Epithelial cell of prostate (primary cell): Measurements from ENCODE around the gene VPS72.
"Not testable (repeated sequence)": the region's sequence is repeated elsewhere in the genome, so short reads cannot be mapped to it uniquely, and the experiment has no call there.

Experiments
- DNase-seq: peaks from one replicate; pipeline ENCODE4 v3.0.0-alpha.2; 2011; ENCODE audit warnings: low read depth, low spot score
- H3K27ac ChIP-seq: fragments of 450-650 bp; 2 replicates; pipeline ENCODE4 v1.5.1; 2017; ENCODE audit warnings: mild to moderate bottlenecking

Gene VPS72

DNA sequence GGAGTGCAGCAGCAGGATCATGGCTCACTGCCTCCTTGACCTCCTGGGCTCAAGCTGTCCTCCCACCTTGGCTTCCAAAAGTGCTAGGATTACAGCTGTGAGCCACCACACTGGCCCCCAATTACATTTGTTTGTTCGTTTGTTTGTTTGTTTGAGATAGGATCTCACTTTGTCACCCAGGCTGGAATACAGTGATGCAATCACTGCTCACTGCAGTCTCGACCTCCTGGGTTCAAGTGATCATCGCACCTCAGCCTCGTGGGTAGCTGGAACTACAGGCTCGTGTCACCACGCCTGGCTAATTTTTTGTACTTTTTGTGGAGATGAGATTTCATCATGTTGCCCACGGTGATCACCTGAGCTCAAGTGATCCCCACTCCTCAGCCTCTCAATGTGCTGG, 2.0 kb upstream of the VPS72 start:
- DNase-seq: no peak
- H3K27ac ChIP-seq: no peak overlapping the region

DNA sequence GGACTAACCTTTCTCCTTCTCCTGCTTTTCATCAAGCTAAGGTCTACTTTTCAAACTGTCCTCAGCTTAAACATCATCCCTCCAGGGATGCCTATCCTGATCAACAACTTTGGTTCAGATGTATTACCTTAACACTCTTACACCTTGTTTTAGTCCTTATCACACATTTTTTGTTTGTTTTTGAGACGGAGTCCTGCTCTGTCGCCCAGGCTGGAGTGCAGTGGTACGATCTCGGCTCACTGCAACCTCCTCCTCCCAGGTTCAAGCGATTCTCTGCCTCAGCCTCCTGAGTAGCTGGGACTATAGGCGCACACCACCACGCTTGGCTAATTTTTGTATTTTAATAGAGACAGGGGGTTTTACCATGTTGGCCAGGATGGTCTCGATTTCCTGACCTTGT, 1.3 kb downstream of the VPS72 start:
- DNase-seq: not testable (repeated sequence)
- peak overlapping the region; percentile 86 for H3K27ac ChIP-seq

DNA sequence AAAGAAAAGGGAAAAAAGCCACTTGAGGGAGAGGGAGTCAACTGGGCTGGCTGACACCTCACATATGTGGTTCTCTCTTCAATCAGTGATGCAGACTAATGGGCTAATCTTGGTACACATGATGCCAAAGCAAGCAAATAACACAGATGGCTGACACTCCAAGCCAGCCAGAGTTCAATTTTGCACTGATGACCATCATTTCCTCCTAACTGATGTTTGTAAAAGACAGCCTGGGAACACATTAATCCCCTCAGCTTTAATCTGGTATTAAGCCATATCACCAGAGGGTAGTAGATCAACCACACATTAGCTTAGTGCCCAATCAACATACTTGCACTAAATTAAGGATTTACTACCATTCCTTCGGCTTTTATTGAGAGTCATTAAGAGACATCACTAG, 2.8 kb downstream of the VPS72 start:
- no peak for DNase-seq

DNA sequence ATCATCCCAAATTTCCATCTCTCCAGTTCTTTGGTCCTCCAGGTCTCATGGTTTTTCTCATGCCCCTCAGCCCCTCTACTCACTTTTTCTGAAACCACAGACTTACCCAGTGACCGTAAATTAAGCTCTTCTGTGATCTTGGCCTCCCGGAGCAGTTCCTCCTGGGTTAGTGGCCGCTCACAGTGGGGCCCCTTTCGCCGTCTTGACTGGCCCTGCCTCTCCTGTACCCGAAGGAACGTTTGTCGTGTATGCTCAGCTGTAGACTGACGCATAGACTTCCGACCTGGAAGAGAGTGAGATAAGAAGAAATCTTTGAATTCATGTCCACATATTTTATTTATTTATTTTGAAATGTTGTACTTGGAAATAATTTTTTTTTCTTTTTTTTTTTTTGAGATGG, 5.8 kb downstream of the VPS72 start:
- no peak for DNase-seq
- no peak overlapping the region for H3K27ac ChIP-seq

More for the DNA sequence above, 2.8 kb downstream of the VPS72 start:
- peak overlapping the region; percentile 86 for H3K27ac ChIP-seq

DNA sequence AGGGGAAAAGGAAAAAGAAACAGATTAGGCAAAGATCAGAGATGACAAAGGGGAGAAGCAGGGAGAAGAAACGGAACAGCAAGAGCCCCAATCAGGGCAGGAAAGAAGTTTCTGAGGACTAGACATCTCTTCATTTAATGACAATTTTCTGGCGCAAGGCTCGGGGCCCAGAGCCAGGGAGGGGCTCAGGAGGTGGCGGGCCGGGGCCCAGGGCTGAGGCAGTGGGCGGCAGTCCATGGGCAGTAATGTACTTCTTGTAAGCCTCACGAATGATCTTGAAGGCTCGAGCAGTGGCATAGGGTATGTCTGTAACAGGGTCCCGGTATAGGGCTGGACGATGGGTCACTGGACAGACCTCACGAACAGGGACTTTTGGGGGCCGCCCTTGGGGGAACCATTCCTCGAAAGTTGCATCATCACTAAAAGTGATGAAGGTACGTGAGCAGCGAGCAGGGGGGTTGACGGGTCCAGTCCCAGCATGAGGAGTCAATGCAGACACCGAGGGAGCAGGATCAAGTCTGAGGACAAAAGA, 13.4 kb downstream of the VPS72 start:
- no peak overlapping the region for H3K27ac ChIP-seq
- DNase-seq: no peak

DNA sequence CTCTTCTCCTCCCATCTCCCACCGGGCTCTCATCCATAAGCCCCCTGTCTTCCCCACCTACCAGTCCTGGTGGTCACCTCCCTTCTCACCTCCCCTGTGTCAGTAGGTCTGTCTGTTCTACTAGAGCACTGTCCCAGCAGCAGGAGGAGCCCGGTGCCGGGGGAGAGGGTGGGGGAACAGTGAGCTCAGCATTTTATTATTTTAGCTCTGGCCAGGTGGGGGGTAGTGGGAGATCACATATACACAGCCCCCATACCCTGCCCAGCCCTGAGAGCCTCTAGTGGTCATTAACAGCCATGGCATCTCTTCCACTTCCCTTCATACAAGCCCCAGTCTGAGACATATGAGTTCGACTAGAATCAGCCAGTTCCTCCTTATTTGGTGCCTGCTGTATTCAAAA, 14.1 kb downstream of the VPS72 start, which contains the start of gene TMOD4:
TSS of gene TMOD4 (minus strand) at position 119 of the 400 bp plus-strand sequence. CDS start 1,106 bp downstream, outside the sequence.
- H3K27ac ChIP-seq: no peak within 1 kb of the TSS
- DNase-seq: no peak

DNA sequence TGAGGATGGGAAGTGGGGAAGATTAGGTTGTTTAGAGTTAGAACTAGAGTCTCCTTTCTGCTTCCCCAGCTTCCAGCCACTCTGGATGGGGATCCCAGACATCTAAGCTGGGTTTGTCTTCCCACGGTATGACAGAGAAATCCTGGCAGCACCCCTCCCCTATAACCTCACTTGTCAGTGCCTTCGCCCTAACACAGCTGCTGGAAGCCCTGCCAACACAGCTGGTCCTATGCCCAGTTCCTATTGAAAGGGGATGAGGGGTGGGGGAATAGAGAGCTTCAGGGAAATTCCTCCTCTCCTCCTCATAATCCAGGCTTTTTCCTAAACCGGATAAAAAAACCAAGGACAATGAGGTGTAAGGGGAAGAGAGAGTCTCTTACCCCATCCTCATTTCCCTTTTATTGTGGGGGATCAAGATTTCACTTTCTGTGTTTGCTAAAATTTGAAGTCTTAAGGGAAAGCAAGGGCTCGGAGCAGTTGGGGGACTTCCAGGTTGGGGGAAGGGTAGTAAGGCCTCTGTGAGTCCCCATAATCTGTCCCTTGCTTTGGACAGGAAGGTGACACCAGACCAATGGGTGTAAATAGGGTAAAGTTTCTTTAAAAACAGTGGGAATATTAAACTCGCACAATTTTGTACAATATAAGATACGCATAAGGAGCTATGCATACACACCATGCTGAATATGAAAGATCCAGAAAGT, 14.8 kb downstream of the VPS72 start:
- H3K27ac ChIP-seq: no peak overlapping the region
- no peak for DNase-seq

DNA sequence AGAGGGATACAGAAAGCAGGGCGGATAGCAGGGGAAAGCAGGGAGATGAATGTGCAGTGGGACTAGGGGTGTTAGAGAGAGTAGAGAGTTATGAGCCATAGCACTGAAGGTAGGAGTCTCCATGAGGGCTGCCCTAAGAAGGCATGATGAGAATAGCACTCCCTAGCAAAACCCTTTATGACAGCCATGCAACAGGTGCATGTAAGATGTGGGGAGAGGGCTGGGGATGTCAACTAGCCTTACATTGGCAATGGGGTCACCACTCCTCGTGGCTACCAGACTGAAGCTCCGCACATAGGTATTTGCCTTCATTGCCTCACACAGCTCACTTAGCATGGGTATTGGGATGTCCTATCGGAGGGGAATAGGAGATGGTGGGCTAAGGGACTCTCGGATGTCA, 18.8 kb downstream of the VPS72 start:
- H3K27ac ChIP-seq: no peak overlapping the region
- DNase-seq: no peak

DNA sequence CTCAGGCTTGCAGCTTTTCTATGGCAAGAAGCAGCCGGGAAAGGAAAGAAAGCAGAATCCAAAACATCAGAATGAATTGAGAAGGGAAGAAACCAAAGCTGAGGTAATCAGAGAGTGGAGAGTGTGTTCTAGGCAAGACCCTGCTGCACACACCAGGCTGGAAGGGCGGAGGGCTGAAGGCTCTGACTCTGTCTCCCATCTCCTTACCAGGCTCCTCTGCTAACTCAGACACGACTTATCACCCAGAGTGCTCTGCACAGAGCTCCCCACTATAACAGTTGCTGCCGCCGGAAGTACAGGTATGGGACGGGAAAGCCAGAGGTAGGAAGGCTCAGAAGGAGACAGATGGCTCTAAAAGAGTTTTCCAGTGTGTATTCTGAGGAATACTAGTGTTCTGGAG, 22.9 kb downstream of the VPS72 start:
- DNase-seq: no peak
- peak overlapping the region; percentile 85 for H3K27ac ChIP-seq

DNA sequence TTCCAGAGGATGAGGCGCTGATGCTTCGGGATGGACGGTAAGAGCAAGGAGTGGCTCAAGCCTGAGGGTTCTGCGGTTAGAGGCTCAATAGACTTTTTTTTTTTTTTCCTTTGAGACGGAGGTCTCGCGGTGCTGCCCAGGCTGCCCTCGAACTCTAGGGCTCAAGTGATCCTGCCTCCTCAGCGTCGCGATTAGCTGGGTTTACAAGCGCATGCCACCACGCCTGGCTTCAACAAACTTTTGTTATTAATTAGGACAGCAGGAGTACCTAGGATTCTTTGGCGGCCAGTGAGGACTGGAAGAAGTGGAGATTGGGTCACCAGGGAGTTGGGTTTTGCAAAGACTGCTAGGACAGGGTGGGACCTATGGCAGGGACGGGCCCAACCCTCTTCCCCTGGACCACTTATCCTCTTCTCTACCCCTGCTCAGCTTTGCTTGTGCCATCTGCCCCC, 23.5 kb downstream of the VPS72 start:
- peak overlapping the region; percentile 85 for H3K27ac ChIP-seq
- no peak for DNase-seq

DNA sequence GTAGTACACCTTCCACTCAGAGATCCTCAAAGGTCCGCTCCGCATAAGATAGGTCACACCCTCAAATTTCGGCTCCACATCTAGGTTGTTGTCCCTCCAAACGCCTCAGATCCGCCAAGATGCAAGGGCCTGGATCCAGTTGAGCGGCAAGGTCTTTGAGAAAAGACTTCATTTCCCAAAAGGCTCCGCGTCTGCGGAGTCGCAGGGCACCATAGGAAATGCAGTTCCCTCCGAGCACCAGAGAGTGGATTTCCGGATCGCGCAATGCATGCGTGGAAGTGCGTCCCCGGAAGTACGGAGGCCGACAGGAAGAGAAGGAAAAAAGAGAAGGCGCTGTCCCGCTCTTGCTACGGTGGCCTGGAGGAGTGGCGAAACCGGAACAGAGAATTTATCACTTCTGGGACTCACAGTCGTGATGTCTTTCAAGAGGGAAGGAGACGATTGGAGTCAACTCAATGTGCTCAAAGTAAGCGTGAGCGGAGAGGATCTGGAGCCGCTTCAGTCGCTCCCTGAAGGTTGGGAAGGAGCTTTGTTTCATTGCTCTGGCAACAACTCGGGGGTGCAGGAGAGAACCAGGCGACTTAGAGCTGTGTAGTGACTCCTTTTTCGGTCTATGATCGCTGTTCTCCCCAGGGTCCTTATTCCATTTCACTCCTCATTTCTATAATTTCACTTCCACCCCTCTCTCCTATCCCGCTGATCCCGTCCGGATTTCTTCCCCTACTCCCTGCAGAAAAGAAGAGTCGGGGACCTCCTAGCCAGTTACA, 24.1 kb downstream of the VPS72 start, which contains the start of the genes LYSMD1 and SCNM1:
TSS of gene LYSMD1 (minus strand) at position 165 of the 767 bp plus-strand sequence. CDS start 644 bp downstream, outside the sequence.
TSS of gene SCNM1 (plus strand) at position 407 of the 767 bp plus-strand sequence. CDS start at position 416, 9 bp downstream.
- peak within 1 kb of the TSS; percentile 85 for H3K27ac ChIP-seq
- DNase-seq: peak; percentile 96

DNA sequence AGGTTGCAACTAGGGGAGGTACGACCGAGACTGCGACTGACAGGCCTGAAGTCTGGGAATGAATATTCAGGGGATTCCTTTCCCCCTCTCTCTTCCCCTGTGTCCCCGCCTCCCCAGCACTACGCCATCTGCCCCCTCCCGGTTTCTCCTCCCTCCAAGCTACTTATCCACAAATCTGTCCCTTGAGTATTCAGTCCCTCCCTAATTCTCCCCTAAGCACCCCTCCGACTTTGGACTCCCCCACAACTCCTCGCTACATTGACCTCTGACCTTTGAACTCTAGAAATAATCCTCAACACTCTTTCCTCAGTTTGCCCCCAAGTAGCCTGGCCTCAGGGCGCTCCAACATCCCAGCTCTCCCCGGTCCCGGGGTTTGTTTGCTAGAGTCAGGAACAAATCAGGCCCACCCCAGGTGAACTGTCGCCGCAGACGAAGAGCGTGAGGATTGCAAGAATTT, 24.7 kb downstream of the VPS72 start:
- H3K27ac ChIP-seq: peak overlapping the region; percentile 85
- DNase-seq: no peak

DNA sequence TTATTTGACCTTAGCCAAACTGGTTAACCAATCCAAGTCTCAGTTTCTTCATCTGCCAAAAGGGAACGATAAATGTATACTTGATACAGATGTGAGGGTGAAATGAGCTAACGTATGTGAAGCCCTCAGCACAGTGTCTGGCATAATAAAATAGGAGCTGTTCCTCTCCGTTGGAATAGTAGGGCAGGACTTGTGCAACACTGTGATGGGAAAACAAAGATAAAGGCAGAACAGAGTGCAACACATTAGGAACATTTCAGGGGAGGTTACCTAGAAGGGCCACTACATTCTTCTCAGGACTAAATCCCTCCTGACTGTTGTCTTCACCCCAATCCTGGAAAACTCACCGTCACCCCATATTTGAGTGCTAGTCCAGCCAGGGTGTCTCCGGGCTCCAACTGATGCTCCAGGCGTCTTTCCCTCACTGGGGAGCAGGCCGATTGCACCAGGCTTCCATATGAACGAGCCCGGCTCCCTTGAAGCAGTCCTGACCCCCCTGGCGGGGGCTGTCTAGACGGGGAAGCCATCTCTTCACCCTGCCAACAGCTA, 25.2 kb downstream of the VPS72 start:
- H3K27ac ChIP-seq: peak overlapping the region; percentile 85
- no peak for DNase-seq

DNA sequence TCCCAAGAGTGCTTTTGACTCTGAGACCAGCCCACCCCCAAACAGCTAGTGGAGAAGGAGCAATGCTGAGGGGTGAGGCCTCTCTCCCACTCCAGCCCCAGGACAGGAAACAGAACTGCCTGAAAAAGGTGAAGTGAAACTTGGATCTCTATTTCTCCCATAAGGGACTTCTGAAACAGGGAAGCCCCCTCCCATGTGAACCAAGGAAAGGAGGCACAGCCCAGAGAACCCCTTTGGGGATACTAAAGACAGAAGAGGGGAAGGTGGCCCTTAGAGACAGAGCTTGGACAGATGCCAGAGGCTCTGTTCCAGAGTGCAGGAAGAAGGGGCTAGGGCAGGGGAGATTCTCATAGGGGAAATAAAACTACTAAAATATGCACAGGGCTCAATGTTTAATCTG, 30.6 kb downstream of the VPS72 start:
- no peak for DNase-seq
- H3K27ac ChIP-seq: no peak overlapping the region

DNA sequence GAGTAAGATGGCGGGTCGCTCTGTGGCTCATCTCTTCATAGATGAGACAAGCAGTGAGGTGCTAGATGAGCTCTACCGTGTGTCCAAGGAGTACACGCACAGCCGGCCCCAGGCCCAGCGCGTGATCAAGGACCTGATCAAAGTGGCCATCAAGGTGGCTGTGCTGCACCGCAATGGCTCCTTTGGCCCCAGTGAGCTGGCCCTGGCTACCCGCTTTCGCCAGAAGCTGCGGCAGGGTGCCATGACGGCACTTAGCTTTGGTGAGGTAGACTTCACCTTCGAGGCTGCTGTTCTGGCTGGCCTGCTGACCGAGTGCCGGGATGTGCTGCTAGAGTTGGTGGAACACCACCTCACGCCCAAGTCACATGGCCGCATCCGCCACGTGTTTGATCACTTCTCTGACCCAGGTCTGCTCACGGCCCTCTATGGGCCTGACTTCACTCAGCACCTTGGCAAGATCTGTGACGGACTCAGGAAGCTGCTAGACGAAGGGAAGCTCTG, 31.2 kb downstream of the VPS72 start:
- no peak for DNase-seq
- no peak overlapping the region for H3K27ac ChIP-seq

DNA sequence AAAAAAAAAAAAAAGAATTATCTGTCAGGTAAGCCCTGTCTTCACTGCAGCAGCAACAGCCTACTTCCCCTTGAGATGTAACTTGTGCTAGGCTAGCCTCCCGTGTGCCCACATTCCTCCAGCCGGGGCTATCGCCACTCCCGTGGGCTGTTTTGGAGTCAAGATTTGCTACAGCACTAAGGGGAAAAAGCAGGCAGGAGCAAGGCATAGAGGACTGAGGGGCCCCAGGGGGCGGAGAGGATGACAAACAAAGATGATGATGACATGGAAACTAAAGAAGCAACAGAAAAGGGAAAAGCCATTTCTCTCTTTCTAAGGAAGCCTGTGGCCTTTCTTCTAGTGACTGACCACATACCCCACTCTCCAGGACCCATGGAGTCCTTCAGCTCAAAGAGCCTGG, 31.7 kb downstream of the VPS72 start:
- no peak overlapping the region for H3K27ac ChIP-seq
- no peak for DNase-seq

DNA sequence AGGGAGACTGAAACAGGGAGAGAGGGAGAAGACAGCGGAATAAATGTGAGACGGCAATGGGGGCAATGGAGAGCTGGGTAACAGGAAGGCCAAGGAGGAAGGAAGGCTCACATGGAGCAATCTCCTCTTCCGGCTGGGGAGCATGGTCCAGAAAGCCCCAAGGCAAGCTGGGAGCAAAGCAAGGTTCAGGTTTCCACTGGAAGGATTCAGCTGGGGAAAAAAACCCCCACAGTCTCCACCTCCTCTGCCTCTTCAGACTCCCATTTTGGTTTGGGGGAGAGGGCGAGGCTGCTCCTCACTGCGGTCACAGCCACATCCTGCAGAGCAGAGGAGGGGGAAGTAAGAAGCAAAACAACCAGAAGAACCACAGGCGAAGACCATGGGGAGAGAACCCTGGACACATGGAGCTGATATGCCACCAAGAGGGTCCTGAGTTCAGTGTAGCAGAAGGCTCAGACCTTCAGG, 32.9 kb downstream of the VPS72 start:
- H3K27ac ChIP-seq: no peak overlapping the region
- no peak for DNase-seq

DNA sequence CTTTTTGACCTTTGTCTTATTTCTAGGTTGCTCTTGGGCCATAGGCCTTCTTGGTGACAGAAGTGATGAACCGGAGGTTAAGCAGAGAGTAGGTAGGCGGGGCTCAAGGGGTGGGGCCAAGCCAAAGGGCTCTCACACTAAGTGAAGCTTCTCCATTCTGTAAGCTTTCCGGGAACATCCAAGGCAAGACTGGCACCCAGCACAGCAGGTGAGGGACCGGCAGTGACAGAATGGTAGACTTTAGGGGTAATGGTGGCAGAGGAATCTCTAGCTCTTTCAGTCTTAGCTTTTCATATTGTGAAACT, 33.5 kb downstream of the VPS72 start, which contains the start of gene TNFAIP8L2:
TSS of gene TNFAIP8L2 (plus strand) at position 135 of the 305 bp plus-strand sequence. CDS start 2,049 bp downstream, outside the sequence.
- no peak within 1 kb of the TSS for H3K27ac ChIP-seq
- no peak for DNase-seq

DNA sequence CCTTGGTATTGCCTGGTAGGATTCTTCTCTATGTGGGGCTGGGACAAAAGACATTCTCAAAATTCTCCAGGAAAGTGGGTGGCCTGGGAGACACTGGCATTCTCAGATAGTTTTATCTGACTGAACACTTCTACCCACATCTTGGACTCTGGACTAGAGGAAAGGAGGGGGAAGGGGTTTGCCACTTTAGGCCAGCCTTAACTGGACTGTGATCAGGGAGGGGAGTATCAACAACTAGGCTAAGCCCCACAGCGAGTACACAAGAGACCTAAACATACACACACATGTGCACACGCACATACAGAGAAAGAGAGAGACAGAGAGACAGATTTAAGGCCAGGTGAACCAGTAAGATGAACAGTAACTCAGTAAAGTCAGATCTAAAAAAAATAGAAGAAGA, 42.3 kb downstream of the VPS72 start:
- no peak overlapping the region for H3K27ac ChIP-seq
- DNase-seq: no peak

DNA sequence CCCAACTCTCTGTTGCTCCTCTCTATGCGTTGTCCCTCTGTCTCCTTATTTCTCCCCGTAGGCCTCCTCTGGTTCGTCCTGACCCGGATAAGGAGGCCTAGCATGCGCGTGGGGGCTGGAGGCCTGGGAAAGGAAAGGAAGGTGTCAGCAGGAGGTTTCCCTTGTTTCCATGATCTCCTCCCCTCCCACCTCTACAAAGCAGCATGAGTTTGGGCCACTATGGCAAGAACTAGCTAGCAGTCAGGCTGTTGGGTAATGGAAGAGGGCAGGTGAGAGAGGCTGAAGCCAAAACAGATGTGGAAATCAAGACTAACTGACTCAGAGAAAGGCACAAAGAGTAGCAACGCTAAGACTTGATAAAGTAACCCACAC, 42.9 kb downstream of the VPS72 start:
- no peak for DNase-seq
- peak overlapping the region; percentile 42 for H3K27ac ChIP-seq
